CD14-positive monocyte (primary cell): ENCODE measurements around the gene LRRC10B. TPM values are rescaled to one million over a fixed set of nuclear protein-coding genes. Genes with fewer than 3 reads are reported as not detected.

Source experiments
- DNase-seq, 3 donors: peaks; one replicate each; pipeline ENCODE4 v3.0.0-alpha.2; 2011 to 2022
- H2AFZ ChIP-seq: 2 replicates; pipeline ENCODE4 v1.6.0; 2012; ENCODE audit warnings: mild to moderate bottlenecking, low read depth, low read length, inconsistent platforms; ENCODE audit not compliant: insufficient read depth, poor library complexity, severe bottlenecking
- H3K27ac ChIP-seq, 2 donors: 1 replicate in 1 of 2; 2 replicates in 1 of 2; pipeline ENCODE4 v1.5.1; 2012 to 2013; ENCODE audit warnings: low read length in 2 of 2, control low read depth in 1 of 2, inconsistent platforms in 1 of 2, low read depth in 1 of 2, mild to moderate bottlenecking in 1 of 2
- H3K27me3 ChIP-seq, 2 donors: one replicate each; pipeline versions ENCODE4 v1.6.0 to v1.6.1; 2011 to 2013; ENCODE audit warnings: low read length in 2 of 2; ENCODE audit not compliant: control insufficient read depth in 2 of 2, insufficient read depth in 2 of 2
- H3K36me3 ChIP-seq, 2 donors: replicated peaks in 1 of 2; 1 replicate in 1 of 2; 2 replicates in 1 of 2; pipeline versions ENCODE4 v1.5.1 to v1.6.1; 2012 to 2013; ENCODE audit warnings: low read length in 2 of 2, control low read depth in 1 of 2, inconsistent platforms in 1 of 2, mild to moderate bottlenecking in 1 of 2; ENCODE audit not compliant: insufficient read depth in 2 of 2, control insufficient read depth in 1 of 2
- H3K4me1 ChIP-seq, 2 donors: 1 replicate in 1 of 2; 2 replicates in 1 of 2; pipeline versions ENCODE4 v1.5.1 to v1.6.1; 2012 to 2013; ENCODE audit warnings: low read length in 2 of 2, control low read depth in 1 of 2, inconsistent platforms in 1 of 2, mild to moderate bottlenecking in 1 of 2, moderate library complexity in 1 of 2; ENCODE audit not compliant: insufficient read depth in 2 of 2, control insufficient read depth in 1 of 2
- H3K4me2 ChIP-seq: replicated peaks from 2 replicates; pipeline ENCODE3; 2012; ENCODE audit warnings: low read length, moderate library complexity, mild to moderate bottlenecking; ENCODE audit not compliant: poor library complexity, severe bottlenecking; ENCODE audit errors: extremely low read depth
- H3K4me3 ChIP-seq, 3 experiments: fragments of 200-600 bp in 1 of 3; sonication (generic) in 1 of 3; replicated peaks in 1 of 3; 1 replicate in 2 of 3; 2 replicates in 1 of 3; pipeline ENCODE4 v1.5.1; 2011 to 2013; ENCODE audit warnings: low read length in 3 of 3, mild to moderate bottlenecking in 3 of 3, control low read depth in 2 of 3, low read depth in 2 of 3, inconsistent platforms in 1 of 3, moderate library complexity in 1 of 3
- H3K79me2 ChIP-seq: 2 replicates; pipeline ENCODE4 v1.6.0; 2012; ENCODE audit warnings: mild to moderate bottlenecking, control low read depth, inconsistent platforms, low read length, moderate library complexity; ENCODE audit not compliant: insufficient read depth
- H3K9ac ChIP-seq: 2 replicates; pipeline ENCODE4 v1.6.0; 2017; ENCODE audit warnings: low read length, mild to moderate bottlenecking; ENCODE audit not compliant: insufficient read depth, poor library complexity, severe bottlenecking
- H3K9me3 ChIP-seq, 2 donors: replicated peaks in 1 of 2; 1 replicate in 1 of 2; 2 replicates in 1 of 2; pipeline versions ENCODE4 v1.5.1 to v1.6.1; 2012 to 2013; ENCODE audit warnings: low read length in 2 of 2, control low read depth in 1 of 2; ENCODE audit not compliant: control insufficient read depth in 1 of 2, insufficient read depth in 1 of 2
- H4K20me1 ChIP-seq: 2 replicates; pipeline ENCODE4 v1.6.0; 2012; ENCODE audit warnings: mild to moderate bottlenecking, low read length, control low read depth, moderate library complexity; ENCODE audit not compliant: insufficient read depth
- H3K27ac Mint-ChIP-seq, 7 donors: one replicate each; pipeline ENCODE4 v1.8.0; 2020; ENCODE audit warnings: mild to moderate bottlenecking in 7 of 7, mixed read lengths in 7 of 7, moderate library complexity in 6 of 7, inconsistent platforms in 2 of 7
- H3K27me3 Mint-ChIP-seq, 3 donors: one replicate each; pipeline ENCODE4 v1.8.0; 2021 to 2022; ENCODE audit warnings: low read depth in 3 of 3, mild to moderate bottlenecking in 3 of 3, mixed read lengths in 3 of 3, moderate library complexity in 3 of 3, inconsistent platforms in 1 of 3
- H3K36me3 Mint-ChIP-seq, 2 donors: one replicate each; pipeline ENCODE4 v1.8.0; 2020; ENCODE audit warnings: mixed read lengths in 2 of 2, inconsistent platforms in 1 of 2, mild to moderate bottlenecking in 1 of 2
- H3K4me1 Mint-ChIP-seq: one replicate; pipeline ENCODE4 v1.8.0; 2020; ENCODE audit warnings: mild to moderate bottlenecking, mixed read lengths
- H3K4me3 Mint-ChIP-seq, 2 donors: one replicate each; pipeline ENCODE4 v1.8.0; 2020; ENCODE audit warnings: mild to moderate bottlenecking in 2 of 2, mixed read lengths in 2 of 2, moderate library complexity in 1 of 2
- H3K9me3 Mint-ChIP-seq, 7 donors: one replicate each; pipeline ENCODE4 v1.8.0; 2020 to 2022; ENCODE audit warnings: mixed read lengths in 7 of 7, mild to moderate bottlenecking in 6 of 7, moderate library complexity in 6 of 7, inconsistent platforms in 2 of 7
- WGBS: methylation state at CpG from one replicate; pipeline ENCODE4 v1.1.5; 2013; ENCODE audit warnings: missing lambda C conversion rate; ENCODE audit not compliant: insufficient coverage; 5-methylcytosine and 5-hydroxymethylcytosine counted together
- intact Hi-C, 2 donors: fragments of 100-400 bp; cut with micrococcal nuclease; formaldehyde crosslinking; loops; one replicate each; pipeline versions ENCODE4 v1.15.0 to v1.15.1; 2023
- polyA plus RNA-seq, 3 donors: library from polyadenylated mRNA; depleted of rRNA in 1 of 3; unstranded in 2 of 3; stranded (reverse) in 1 of 3; fragments of 300-500 nt in 2 of 3; fragments of >200 nt in 1 of 3; fragmentation: Illumina TruSeq in 2 of 3; gene quantifications; 1 replicate in 2 of 3; 2 replicates in 1 of 3; pipeline ENCODE4 v1.2.3, GENCODE V29; 2012 to 2021
- TF ChIP-seq, protein P1 (sequence below): fragments of 200-600 bp; IDR thresholded peaks from one replicate; pipeline ENCODE4 v1.8.0; 2022; ENCODE audit warnings: antibody characterized with exemption, mild to moderate bottlenecking

The LRRC10B gene
- polyA plus RNA-seq, 3 donors, result not detected

DNA sequence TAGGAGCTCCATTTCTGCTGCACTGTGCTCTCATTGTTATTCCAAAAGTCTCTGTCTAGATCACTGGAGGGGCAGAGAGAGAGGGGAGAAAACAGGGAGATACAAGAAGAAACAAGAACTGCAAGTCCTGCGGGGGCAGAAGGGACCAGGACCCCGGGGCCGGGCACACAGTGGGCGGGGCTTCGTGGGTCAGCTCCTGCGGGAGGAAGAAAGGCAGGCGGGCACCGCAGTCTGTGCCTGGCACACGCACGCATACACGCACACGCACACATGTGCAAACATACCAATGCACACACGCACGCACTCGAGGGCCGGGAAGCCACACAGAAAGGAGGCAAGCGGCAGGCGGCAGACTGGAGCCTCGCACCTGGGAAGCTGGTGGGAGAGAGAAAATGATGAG lies 38.7 kb downstream of the LRRC10B start:
- TF ChIP-seq, protein P1, sequence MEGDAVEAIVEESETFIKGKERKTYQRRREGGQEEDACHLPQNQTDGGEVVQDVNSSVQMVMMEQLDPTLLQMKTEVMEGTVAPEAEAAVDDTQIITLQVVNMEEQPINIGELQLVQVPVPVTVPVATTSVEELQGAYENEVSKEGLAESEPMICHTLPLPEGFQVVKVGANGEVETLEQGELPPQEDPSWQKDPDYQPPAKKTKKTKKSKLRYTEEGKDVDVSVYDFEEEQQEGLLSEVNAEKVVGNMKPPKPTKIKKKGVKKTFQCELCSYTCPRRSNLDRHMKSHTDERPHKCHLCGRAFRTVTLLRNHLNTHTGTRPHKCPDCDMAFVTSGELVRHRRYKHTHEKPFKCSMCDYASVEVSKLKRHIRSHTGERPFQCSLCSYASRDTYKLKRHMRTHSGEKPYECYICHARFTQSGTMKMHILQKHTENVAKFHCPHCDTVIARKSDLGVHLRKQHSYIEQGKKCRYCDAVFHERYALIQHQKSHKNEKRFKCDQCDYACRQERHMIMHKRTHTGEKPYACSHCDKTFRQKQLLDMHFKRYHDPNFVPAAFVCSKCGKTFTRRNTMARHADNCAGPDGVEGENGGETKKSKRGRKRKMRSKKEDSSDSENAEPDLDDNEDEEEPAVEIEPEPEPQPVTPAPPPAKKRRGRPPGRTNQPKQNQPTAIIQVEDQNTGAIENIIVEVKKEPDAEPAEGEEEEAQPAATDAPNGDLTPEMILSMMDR, result no peak
- Histone ChIP-seq H3K27me3 (no peaks in the 10 kb centered on the region), H3K4me1 (no peaks in the 10 kb centered on the region), H3K79me2 (no peaks in the 10 kb centered on the region), H3K27ac (no peak overlapping the region), H3K4me2 (no peak overlapping the region), H3K4me3 (no peak overlapping the region), H3K9me3 (no peaks in the 10 kb centered on the region), H3K9ac (no peak overlapping the region), H3K36me3 (no peaks in the 10 kb centered on the region), H2AFZ (no peak overlapping the region), H4K20me1 (no peaks in the 10 kb centered on the region)
- Mint-ChIP-seq H3K27me3 (peaks cover 7 to 16% (median 10%) of the 10 kb centered on the region in 3 donors), H3K4me3 (no peak overlapping the region), H3K27ac (no peak overlapping the region), H3K4me1 (no peaks in the 10 kb centered on the region), H3K36me3 (no peaks in the 10 kb centered on the region), H3K9me3 (peaks cover 0 to 6% (median 0%) of the 10 kb centered on the region in 7 donors)
- DNase-seq, result no peak
- WGBS, result 74% methylated on average over 15 of the region's 19 CpGs
- intact Hi-C loops, result no loop called here

DNA sequence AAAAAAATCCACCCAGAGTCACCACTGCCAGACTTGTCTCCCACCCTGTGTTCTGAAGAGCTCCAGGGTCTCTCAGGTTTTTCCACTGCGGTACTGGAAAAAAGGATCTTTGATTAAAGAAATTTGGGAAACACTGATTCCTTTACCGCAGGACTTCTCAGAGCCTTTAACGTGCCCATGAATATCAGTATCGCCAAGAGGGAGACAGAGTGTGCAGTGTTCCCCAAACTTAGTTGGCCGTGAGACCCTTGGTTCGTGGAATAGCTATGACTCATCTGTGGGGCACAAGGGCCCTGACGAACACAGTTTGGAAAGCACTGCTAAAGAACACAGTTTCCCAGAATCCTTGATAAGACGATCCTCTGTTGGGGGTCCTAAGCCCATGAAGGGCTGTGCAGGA lies 40.6 kb downstream of the LRRC10B start:
- intact Hi-C loops, result no loop called here
- TF ChIP-seq, protein P1, result no peak

More for the DNA sequence above, 40.6 kb downstream of the LRRC10B start:
- peaks cover 0 to 6% (median 0%) of the 10 kb centered on the region in 7 donors for H3K9me3 Mint-ChIP-seq
- no peak for DNase-seq
- Histone ChIP-seq H3K27ac (no peak overlapping the region), H3K36me3 (no peaks in the 10 kb centered on the region), H3K4me3 (no peak overlapping the region), H3K9me3 (no peaks in the 10 kb centered on the region), H3K27me3 (peaks cover 0 to 16% of the 10 kb centered on the region in 2 donors), H3K9ac (no peak overlapping the region), H3K4me1 (no peaks in the 10 kb centered on the region), H2AFZ (no peak overlapping the region), H3K79me2 (no peaks in the 10 kb centered on the region), H4K20me1 (no peaks in the 10 kb centered on the region), H3K4me2 (no peak overlapping the region)
- no peaks in the 10 kb centered on the region for H3K36me3 Mint-ChIP-seq
- peak overlapping the region in 1 of 7 donors; percentile 66 for H3K27ac Mint-ChIP-seq
- WGBS, result 87% methylated on average over 8 of the region's 8 CpGs
- peaks cover 21 to 33% (median 23%) of the 10 kb centered on the region in 3 donors for H3K27me3 Mint-ChIP-seq
- H3K4me3 Mint-ChIP-seq, result no peak overlapping the region
- H3K4me1 Mint-ChIP-seq, result no peaks in the 10 kb centered on the region
